ENCODE data around the gene AOX1.
"Not testable (repeated sequence)": the region's sequence is repeated elsewhere in the genome, so short reads cannot be mapped to it uniquely, and the experiment has no call there.

AOX1 gene

GRCh38 chr2:200600549-200601225, 14.9 kb downstream of the AOX1 start:
- DNase-seq (ENCODE audit: insufficient read length, low spot score) (no peak), FAIRE-seq (no peak)

- FAIRE-seq (no peak), DNase-seq (ENCODE audit: insufficient read length, low spot score) (no peak)
Observed at GRCh38 chr2:200602584-200602983, 16.8 kb downstream of the AOX1 start.

GRCh38 chr2:200603972-200604371, 18.2 kb downstream of the AOX1 start:
- DNase-seq (ENCODE audit: insufficient read length, low spot score) (peak; percentile 48), FAIRE-seq (peak; percentile 44)

GRCh38 chr2:200604571-200605255, 18.9 kb downstream of the AOX1 start:
- FAIRE-seq: no peak
- DNase-seq (ENCODE audit: insufficient read length, low spot score): no peak

GRCh38 chr2:200608341-200609027, 22.7 kb downstream of the AOX1 start:
- peak; percentile 68 for FAIRE-seq

GRCh38 chr2:200609028-200609614, 23.3 kb downstream of the AOX1 start:
- DNase-seq (ENCODE audit: insufficient read length, low spot score): peak; percentile 46
- no peak for FAIRE-seq

More at GRCh38 chr2:200608341-200609027, 22.7 kb downstream of the AOX1 start:
- DNase-seq (ENCODE audit: insufficient read length, low spot score): no peak

GRCh38 chr2:200610217-200610616, 24.4 kb downstream of the AOX1 start:
- DNase-seq (ENCODE audit: insufficient read length, low spot score); FAIRE-seq: not testable (repeated sequence)

- FAIRE-seq (no peak), DNase-seq (ENCODE audit: insufficient read length, low spot score) (no peak)
Observed at GRCh38 chr2:200613692-200614091, 27.9 kb downstream of the AOX1 start.

GRCh38 chr2:200614249-200614648, 28.4 kb downstream of the AOX1 start:
- FAIRE-seq (no peak), DNase-seq (ENCODE audit: insufficient read length, low spot score) (no peak)

GRCh38 chr2:200615247-200615646, 29.4 kb downstream of the AOX1 start:
- FAIRE-seq: peak; percentile 49
- DNase-seq (ENCODE audit: insufficient read length, low spot score): peak; percentile 44

- no peak for DNase-seq (ENCODE audit: insufficient read length, low spot score)
- FAIRE-seq: no peak
Observed at GRCh38 chr2:200616193-200616592, 30.4 kb downstream of the AOX1 start.

- FAIRE-seq (no peak), DNase-seq (ENCODE audit: insufficient read length, low spot score) (no peak)
Observed at GRCh38 chr2:200616656-200617055, 30.8 kb downstream of the AOX1 start.

GRCh38 chr2:200617156-200618053, 31.6 kb downstream of the AOX1 start:
- FAIRE-seq: no peak
- no peak for DNase-seq (ENCODE audit: insufficient read length, low spot score)

- DNase-seq (ENCODE audit: insufficient read length, low spot score) (no peak), FAIRE-seq (no peak)
Observed at GRCh38 chr2:200618054-200618419, 32.2 kb downstream of the AOX1 start.

- DNase-seq (ENCODE audit: insufficient read length, low spot score) (no peak), FAIRE-seq (no peak)
Observed at GRCh38 chr2:200618590-200619021, 32.8 kb downstream of the AOX1 start.

- DNase-seq (ENCODE audit: insufficient read length, low spot score) (no peak), FAIRE-seq (no peak)
Observed at GRCh38 chr2:200619279-200619678, 33.5 kb downstream of the AOX1 start.

- FAIRE-seq (no peak), DNase-seq (ENCODE audit: insufficient read length, low spot score) (no peak)
Observed at GRCh38 chr2:200620606-200621390, 35.0 kb downstream of the AOX1 start.

- FAIRE-seq (no peak), DNase-seq (ENCODE audit: insufficient read length, low spot score) (no peak)
Observed at GRCh38 chr2:200622106-200622505, 36.3 kb downstream of the AOX1 start.

- FAIRE-seq: no peak
Observed at GRCh38 chr2:200624026-200624425, 38.2 kb downstream of the AOX1 start.

GRCh38 chr2:200624658-200625057, 38.8 kb downstream of the AOX1 start:
- no peak for DNase-seq (ENCODE audit: insufficient read length, low spot score)
- peak; percentile 80 for FAIRE-seq

More at GRCh38 chr2:200624026-200624425, 38.2 kb downstream of the AOX1 start:
- DNase-seq (ENCODE audit: insufficient read length, low spot score): no peak

Measured in HTR-8/SVneo (cell line).